Measurements from ENCODE around the gene TRPM1. TPM values are rescaled to one million over a fixed set of nuclear protein-coding genes. Genes with fewer than 3 reads are reported as not detected.

The TRPM1 gene
- total and polyA plus RNA-seq, 9 donors, result 0.12 TPM; not detected in 8

- TF ChIP-seq EP300 (IDR thresholded peaks at IDR 0.05) (no peak), POLR2A (IDR thresholded peaks at IDR 0.05) (no peak)
- DNase-seq, result no peak
- no peaks in the 10 kb centered on the region for H3K4me1 ChIP-seq (ENCODE audit: insufficient read depth)
- H3K36me3 ChIP-seq, result no peaks in the 10 kb centered on the region
- H3K9me3 ChIP-seq, result no peaks in the 10 kb centered on the region
- no peak overlapping the region for H3K4me3 ChIP-seq
- intact Hi-C loops (cut with DNase I), result no loop called here
- no peaks in the 10 kb centered on the region for H3K27me3 ChIP-seq
- H3K27ac ChIP-seq, result no peak overlapping the region
- WGBS, 3 donors, result 32 to 45% (median 44%) methylated on average over 13 of the region's 13 CpGs
Measured at GRCh38 chr15:31148297-31149087, 47.0 kb upstream of the TRPM1 start.

- no peak for DNase-seq
- Histone ChIP-seq H3K4me3 (no peak overlapping the region), H3K4me1 (ENCODE audit: insufficient read depth) (peaks cover 1% of the 10 kb centered on the region), H3K36me3 (no peaks in the 10 kb centered on the region), H3K27ac (no peak overlapping the region), H3K9me3 (no peaks in the 10 kb centered on the region), H3K27me3 (no peaks in the 10 kb centered on the region)
- TF ChIP-seq POLR2A (IDR thresholded peaks at IDR 0.05) (no peak), CTCF (IDR thresholded peaks at IDR 0.05) (no peak), EP300 (IDR thresholded peaks at IDR 0.05) (no peak)
- intact Hi-C loops (cut with DNase I), result no loop called here
- 49 to 63% (median 58%) methylated on average over 4 of the region's 4 CpGs for WGBS, 3 donors
Measured at GRCh38 chr15:31147944-31148296, 46.4 kb upstream of the TRPM1 start.

- intact Hi-C loops (cut with DNase I), result no loop called here
- WGBS, 3 donors, result 80 to 90% (median 84%) methylated on average over 8 of the region's 8 CpGs
- no peak overlapping the region for H3K4me3 ChIP-seq
- no peak for DNase-seq
- H3K27me3 ChIP-seq, result no peaks in the 10 kb centered on the region
- H3K36me3 ChIP-seq, result no peaks in the 10 kb centered on the region
- peaks cover 1% of the 10 kb centered on the region for H3K4me1 ChIP-seq (ENCODE audit: insufficient read depth)
- H3K27ac ChIP-seq, result no peak overlapping the region
- no peaks in the 10 kb centered on the region for H3K9me3 ChIP-seq
- no peak for TF ChIP-seq CTCF (IDR thresholded peaks at IDR 0.05)
- no peak for TF ChIP-seq EP300 (IDR thresholded peaks at IDR 0.05)
- TF ChIP-seq POLR2A (IDR thresholded peaks at IDR 0.05), result no peak
Measured at GRCh38 chr15:31147456-31147855, 45.9 kb upstream of the TRPM1 start.

DNA sequence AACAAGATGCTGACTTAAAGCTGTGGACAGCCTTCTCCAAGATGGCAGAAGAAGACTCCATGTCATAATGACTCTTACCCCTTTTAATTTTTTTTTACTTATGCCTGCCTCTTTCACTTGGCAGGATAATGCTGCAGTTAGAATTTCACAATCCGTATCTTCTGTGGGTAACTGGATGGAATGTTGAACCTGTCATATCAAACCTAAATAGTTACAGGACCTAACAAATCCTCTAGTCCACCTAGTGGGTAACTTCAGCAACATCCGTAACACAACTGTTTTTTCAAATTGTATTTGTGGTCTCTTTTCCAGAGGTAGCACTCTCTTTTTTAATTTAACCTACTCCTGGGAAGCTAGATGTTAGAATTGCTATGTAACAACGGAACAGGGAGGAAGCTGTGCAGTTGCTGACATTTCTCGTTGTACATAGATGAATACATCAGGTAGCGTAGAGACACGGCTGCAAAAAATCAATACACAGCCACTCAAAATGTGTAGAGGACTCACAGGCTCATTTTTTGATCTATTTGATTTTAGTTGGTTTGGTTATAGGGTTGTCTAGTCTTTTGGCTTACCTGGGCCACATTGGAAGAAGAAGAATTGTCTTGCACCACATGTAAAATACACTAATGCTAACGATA, 43.9 kb upstream of the TRPM1 start:
- intact Hi-C loops (cut with DNase I), result no loop called here
- Histone ChIP-seq H3K27me3 (no peaks in the 10 kb centered on the region), H3K36me3 (no peaks in the 10 kb centered on the region), H3K4me1 (ENCODE audit: insufficient read depth) (peaks cover 1% of the 10 kb centered on the region), H3K4me3 (no peak overlapping the region), H3K9me3 (no peaks in the 10 kb centered on the region), H3K27ac (no peak overlapping the region)
- no peak for DNase-seq
- no peak for TF ChIP-seq POLR2A (IDR thresholded peaks at IDR 0.05)
- TF ChIP-seq CTCF (IDR thresholded peaks at IDR 0.05), result no peak
- no peak for TF ChIP-seq EP300 (IDR thresholded peaks at IDR 0.05)
- WGBS, 3 donors, result 74 to 83% (median 76%) methylated on average over 7 of the region's 7 CpGs

- no peak overlapping the region for H3K27ac ChIP-seq
- peaks cover 1% of the 10 kb centered on the region for H3K4me1 ChIP-seq (ENCODE audit: insufficient read depth)
- intact Hi-C loops (cut with DNase I), result no loop called here
- H3K4me3 ChIP-seq, result no peak overlapping the region
- DNase-seq, result no peak
- TF ChIP-seq CTCF (IDR thresholded peaks at IDR 0.05), result no peak
- TF ChIP-seq POLR2A (IDR thresholded peaks at IDR 0.05), result no peak
- TF ChIP-seq EP300 (IDR thresholded peaks at IDR 0.05), result no peak
- no peaks in the 10 kb centered on the region for H3K36me3 ChIP-seq
- H3K9me3 ChIP-seq, result no peaks in the 10 kb centered on the region
- H3K27me3 ChIP-seq, result no peaks in the 10 kb centered on the region
Measured at GRCh38 chr15:31141792-31142191, 40.3 kb upstream of the TRPM1 start.
